ENCODE results near the gene XDH.

The XDH gene

GRCh38 chr2:31401580-31401979 lies 13.0 kb downstream of the XDH start:
- DNase-seq = no peak

- DNase-seq = no peak
These were observed 15.7 kb downstream of the XDH start for GRCh38 chr2:31398881-31399280.

- no peak for DNase-seq
These were observed 17.4 kb downstream of the XDH start for GRCh38 chr2:31397094-31397493.

- DNase-seq = no peak
These were observed 24.2 kb downstream of the XDH start for GRCh38 chr2:31390324-31390723.

GRCh38 chr2:31388736-31389135 lies 25.8 kb downstream of the XDH start:
- DNase-seq = no peak

- peak; percentile 30 for DNase-seq
These were observed 26.7 kb downstream of the XDH start for GRCh38 chr2:31387850-31388249.

- DNase-seq = peak; percentile 64
These were observed 27.9 kb downstream of the XDH start for GRCh38 chr2:31386648-31387047.

- no peak for DNase-seq
These were observed 28.4 kb downstream of the XDH start for GRCh38 chr2:31386172-31386571.

GRCh38 chr2:31384771-31385276 lies 29.7 kb downstream of the XDH start:
- no peak for DNase-seq

- DNase-seq = no peak
These were observed 30.2 kb downstream of the XDH start for GRCh38 chr2:31384351-31384750.

- DNase-seq = no peak
These were observed 30.9 kb downstream of the XDH start for GRCh38 chr2:31383471-31384153.

- no peak for DNase-seq
These were observed 32.0 kb downstream of the XDH start for GRCh38 chr2:31382452-31383120.

GRCh38 chr2:31381601-31382000 lies 32.9 kb downstream of the XDH start:
- DNase-seq = no peak

- DNase-seq = no peak
These were observed 34.3 kb downstream of the XDH start for GRCh38 chr2:31380243-31380642.

- no peak for DNase-seq
These were observed 34.8 kb downstream of the XDH start for GRCh38 chr2:31379747-31380146.

- no peak for DNase-seq
These were observed 35.6 kb downstream of the XDH start for GRCh38 chr2:31378791-31379501.

GRCh38 chr2:31378389-31378788 lies 36.2 kb downstream of the XDH start:
- DNase-seq = no peak

- no peak for DNase-seq
These were observed 41.4 kb downstream of the XDH start for GRCh38 chr2:31373127-31373526.

GRCh38 chr2:31372097-31372496 lies 42.4 kb downstream of the XDH start:
- DNase-seq = no peak

- DNase-seq = no peak
These were observed 42.9 kb downstream of the XDH start for GRCh38 chr2:31371691-31372090.

GRCh38 chr2:31366733-31367132 lies 47.8 kb downstream of the XDH start:
- DNase-seq = no peak

GRCh38 chr2:31365834-31366505 lies 48.6 kb downstream of the XDH start:
- no peak for DNase-seq

- no peak for DNase-seq
These were observed 49.2 kb downstream of the XDH start for GRCh38 chr2:31365348-31365747.

All from NCI-H82 (cell line).